Glutamatergic neuron (in vitro differentiated cells): ENCODE measurements around the gene ANAPC7. TPM values are rescaled to one million over a fixed set of nuclear protein-coding genes. Genes with fewer than 3 reads are reported as not detected.
A peak's percentile ranks its signal among the peaks of the same experiment; 100 is the strongest.
"Not testable (repeated sequence)": the region's sequence is repeated elsewhere in the genome, so short reads cannot be mapped to it uniquely, and the experiment has no call there.

Experiments
- DNase-seq: peaks from one replicate; pipeline ENCODE4 v3.0.0; 2022
- H3K27ac Mint-ChIP-seq: one replicate; pipeline ENCODE4 v1.8.0; 2020; ENCODE audit warnings: mild to moderate bottlenecking, mixed read lengths, inconsistent platforms; ENCODE audit not compliant: unreplicated experiment
- H3K27me3 Mint-ChIP-seq: one replicate; pipeline ENCODE4 v1.8.0; 2020; ENCODE audit warnings: mild to moderate bottlenecking, moderate library complexity, mixed read lengths, inconsistent platforms; ENCODE audit not compliant: unreplicated experiment
- H3K36me3 Mint-ChIP-seq: one replicate; pipeline ENCODE4 v1.8.0; 2020; ENCODE audit warnings: mild to moderate bottlenecking, mixed read lengths, inconsistent platforms; ENCODE audit not compliant: unreplicated experiment
- H3K4me1 Mint-ChIP-seq: one replicate; pipeline ENCODE4 v1.8.0; 2020; ENCODE audit warnings: mild to moderate bottlenecking, low read depth, mixed read lengths, inconsistent platforms; ENCODE audit not compliant: unreplicated experiment
- H3K4me3 Mint-ChIP-seq: one replicate; pipeline ENCODE4 v1.8.0; 2020; ENCODE audit warnings: mild to moderate bottlenecking, mixed read lengths, inconsistent platforms; ENCODE audit not compliant: unreplicated experiment
- H3K9me3 Mint-ChIP-seq: one replicate; pipeline ENCODE4 v1.8.0; 2020; ENCODE audit warnings: mild to moderate bottlenecking, moderate library complexity, mixed read lengths, inconsistent platforms; ENCODE audit not compliant: unreplicated experiment
- CTCF ChIP-seq: fragments of 200-600 bp; sonication (generic); IDR thresholded peaks from one replicate; pipeline ENCODE4 v1.5.0; 2021; ENCODE audit not compliant: partially characterized antibody, unreplicated experiment
- total RNA-seq: library from RNA; stranded (reverse); fragmentation: NEBNext Ultra II Directional; extraction: Animal tissue kit (Norgen Biotek cat#: 25700); gene quantifications from one replicate; pipeline ENCODE4 v1.2.1, GENCODE V29; 2021; ENCODE audit not compliant: unreplicated experiment

ANAPC7 gene
- total RNA-seq, 1 donor from 2014 or later, result 93.7 TPM

- peaks cover 4% of the 10 kb centered on the region for H3K27me3 Mint-ChIP-seq
- no peak for TF ChIP-seq CTCF
- peak overlapping the region; percentile 19 for H3K27ac Mint-ChIP-seq
- no peak for DNase-seq
- no peaks in the 10 kb centered on the region for H3K9me3 Mint-ChIP-seq
- H3K4me1 Mint-ChIP-seq, result peaks cover 11% of the 10 kb centered on the region
- H3K4me3 Mint-ChIP-seq, result no peak overlapping the region
- H3K36me3 Mint-ChIP-seq, result no peaks in the 10 kb centered on the region
These were observed 18.2 kb upstream of the ANAPC7 start for GRCh38 chr12:110421701-110422100.

- no peak for TF ChIP-seq CTCF
- Mint-ChIP-seq H3K4me1 (peaks cover 11% of the 10 kb centered on the region), H3K27ac (no peak overlapping the region), H3K9me3 (no peaks in the 10 kb centered on the region), H3K27me3 (peaks cover 4% of the 10 kb centered on the region), H3K36me3 (no peaks in the 10 kb centered on the region), H3K4me3 (no peak overlapping the region)
- DNase-seq, result no peak
These were observed 17.7 kb upstream of the ANAPC7 start for GRCh38 chr12:110421159-110421661.

- H3K36me3 Mint-ChIP-seq, DNase-seq: not testable (repeated sequence)
These were observed 17.1 kb upstream of the ANAPC7 start for GRCh38 chr12:110420644-110421043.

GRCh38 chr12:110417113-110417512 lies 13.6 kb upstream of the ANAPC7 start:
- H3K9me3 Mint-ChIP-seq, DNase-seq, H3K27ac Mint-ChIP-seq: not testable (repeated sequence)

More at GRCh38 chr12:110420644-110421043, 17.1 kb upstream of the ANAPC7 start:
- H3K27me3 Mint-ChIP-seq, H3K27ac Mint-ChIP-seq, H3K4me3 Mint-ChIP-seq, H3K9me3 Mint-ChIP-seq: not testable (repeated sequence)
- H3K4me1 Mint-ChIP-seq, result peaks cover 11% of the 10 kb centered on the region

GRCh38 chr12:110410086-110410485 lies 6.6 kb upstream of the ANAPC7 start:
- H3K4me1 Mint-ChIP-seq, H3K9me3 Mint-ChIP-seq, H3K27ac Mint-ChIP-seq, H3K27me3 Mint-ChIP-seq, DNase-seq, H3K36me3 Mint-ChIP-seq, H3K4me3 Mint-ChIP-seq: not testable (repeated sequence)

More at GRCh38 chr12:110417113-110417512, 13.6 kb upstream of the ANAPC7 start:
- not testable (repeated sequence) for H3K4me1 Mint-ChIP-seq, H3K4me3 Mint-ChIP-seq, H3K27me3 Mint-ChIP-seq, H3K36me3 Mint-ChIP-seq

- not testable (repeated sequence) for H3K9me3 Mint-ChIP-seq, H3K36me3 Mint-ChIP-seq, H3K4me1 Mint-ChIP-seq, DNase-seq, H3K27me3 Mint-ChIP-seq, H3K4me3 Mint-ChIP-seq, H3K27ac Mint-ChIP-seq
These were observed 1.7 kb upstream of the ANAPC7 start for GRCh38 chr12:110405126-110405662.

GRCh38 chr12:110403976-110404682 lies 621 bp upstream of the ANAPC7 start:
- H3K4me3 Mint-ChIP-seq, result peak overlapping the region; percentile 99
- H3K9me3 Mint-ChIP-seq, result no peaks in the 10 kb centered on the region
- DNase-seq, result peak; percentile 77
- no peak for TF ChIP-seq CTCF
- no peaks in the 10 kb centered on the region for H3K27me3 Mint-ChIP-seq
- no peaks in the 10 kb centered on the region for H3K36me3 Mint-ChIP-seq
- peak overlapping the region; percentile 100 for H3K27ac Mint-ChIP-seq
- no peaks in the 10 kb centered on the region for H3K4me1 Mint-ChIP-seq
